HepG2 (cell line): Measurements from ENCODE around the gene GNPAT. TPM values are rescaled to one million over a fixed set of nuclear protein-coding genes. Genes with fewer than 3 reads are reported as not detected.
A peak's percentile ranks its signal among the peaks of the same experiment; 100 is the strongest.

Experiments used
- ATAC-seq: fragments of 200-7000 bp; cut with Tn5 transposase; 3 replicates; pipeline ENCODE4 v1.9.1; 2020; ENCODE audit warnings: mild to moderate bottlenecking, moderate library complexity
- BruUV-seq: library from RNA; stranded (reverse); fragments of 400-500 nt; replicated peaks from 2 replicates; lab custom pipeline; 2021; lab: Mats Ljungman, UMichigan
- CTCF ChIA-PET: fragments of 300-600 bp; formaldehyde crosslinking; extraction: SDS; loops from one replicate; lab custom pipeline; 2021; ENCODE audit warnings: low total read pairs, inconsistent platforms, low intra/inter-chr PET ratio; lab: Yijun Ruan, JAX
- POLR2A ChIA-PET: fragments of 350-600 bp; sonication (Branson Sonifier 250); formaldehyde crosslinking; loops from one replicate; lab custom pipeline; 2020; ENCODE audit warnings: antibody characterized with exemption, inconsistent platforms; lab: Yijun Ruan, JAX
- DNase-seq: peaks from one replicate; pipeline ENCODE4 v3.0.0-alpha.2; 2015; ENCODE audit warnings: low spot score
- FAIRE-seq: peaks from 3 replicates; lab custom pipeline; 2011; peaks lifted over from hg19 to GRCh38; lab: Jason Lieb, UNC
- H2AFZ ChIP-seq: one replicate; pipeline ENCODE4 v1.6.1; 2011; ENCODE audit warnings: low read length, inconsistent platforms
- H3K27ac ChIP-seq: fragments of 300-600 bp; 3 replicates; pipeline ENCODE4 v1.8.0; 2011; ENCODE audit warnings: mixed run types, mild to moderate bottlenecking, mixed read lengths, low read length, inconsistent platforms; ENCODE audit not compliant: insufficient read depth; ENCODE audit errors: extremely low read length
- H3K27me3 ChIP-seq, 2 experiments: fragments of 200-600 bp in 1 of 2; 2 replicates in 1 of 2; 3 replicates in 1 of 2; pipeline versions ENCODE4 v1.6.0 to v1.8.0; 2011; ENCODE audit warnings: low read length in 2 of 2, mild to moderate bottlenecking in 2 of 2, moderate library complexity in 2 of 2, inconsistent platforms in 1 of 2; ENCODE audit not compliant: insufficient read depth in 2 of 2, control insufficient read depth in 1 of 2
- H3K36me3 ChIP-seq, 2 experiments: fragments of 200-600 bp in 1 of 2; replicated peaks in 1 of 2; 2 replicates in 1 of 2; 3 replicates in 1 of 2; pipeline versions ENCODE4 v1.5.1 to v1.8.0; 2011; ENCODE audit warnings: low read length in 2 of 2, inconsistent platforms in 1 of 2; ENCODE audit not compliant: insufficient read depth in 2 of 2, control insufficient read depth in 1 of 2
- H3K4me1 ChIP-seq: 2 replicates; pipeline ENCODE4 v1.5.1; 2012; ENCODE audit warnings: low read length, inconsistent platforms; ENCODE audit not compliant: insufficient read depth
- H3K4me2 ChIP-seq: 2 replicates; pipeline ENCODE4 v1.6.0; 2011; ENCODE audit warnings: low read depth, low read length, inconsistent platforms
- H3K4me3 ChIP-seq, 3 experiments: fragments of 200-600 bp in 1 of 3; sonication (generic), shearing (Covaris generic) in 1 of 3; replicated peaks in 1 of 3; 2 replicates each; pipeline ENCODE4 v1.5.1; 2011 to 2016; ENCODE audit warnings: low read length in 3 of 3, inconsistent platforms in 2 of 3, low read depth in 2 of 3, mild to moderate bottlenecking in 2 of 3, control low read depth in 1 of 3, mixed read lengths in 1 of 3; ENCODE audit not compliant: insufficient read depth in 1 of 3
- H3K79me2 ChIP-seq: one replicate; pipeline ENCODE4 v1.6.1; 2011; ENCODE audit warnings: low read length, inconsistent platforms; ENCODE audit not compliant: insufficient read depth
- H3K9ac ChIP-seq: 2 replicates; pipeline ENCODE4 v1.6.0; 2011; ENCODE audit warnings: mild to moderate bottlenecking, low read depth, low read length, inconsistent platforms; ENCODE audit not compliant: insufficient read depth
- H3K9me3 ChIP-seq: 2 replicates; pipeline ENCODE4 v1.5.1; 2012; ENCODE audit warnings: mild to moderate bottlenecking, low read length
- H4K20me1 ChIP-seq: 2 replicates; pipeline ENCODE4 v1.6.0; 2011; ENCODE audit warnings: inconsistent platforms, mild to moderate bottlenecking, low read length, moderate library complexity; ENCODE audit not compliant: insufficient read depth
- CAMTA2 ChIP-seq: sonication (generic); formaldehyde crosslinking; IDR thresholded peaks from 2 replicates; pipeline ENCODE4 v1.4.0; 2020; ENCODE audit warnings: mild to moderate bottlenecking, missing genetic modification reagents, borderline replicate concordance
- GATA4 ChIP-seq: sonication (generic); IDR thresholded peaks from 2 replicates; pipeline ENCODE4 v1.6.1; 2016; ENCODE audit warnings: antibody characterized with exemption, low read depth, borderline replicate concordance
- KLF9 ChIP-seq: IDR thresholded peaks from 2 replicates; pipeline ENCODE4 v1.6.1; 2016; ENCODE audit warnings: low read depth
- PHB2 ChIP-seq: fragments of 450-650 bp; IDR thresholded peaks from 2 replicates; pipeline ENCODE4 v1.6.1; 2018; ENCODE audit not compliant: partially characterized antibody
- ZBTB38 ChIP-seq: sonication (generic); formaldehyde crosslinking; IDR thresholded peaks from 2 replicates; pipeline ENCODE4 v1.5.1; 2020; ENCODE audit warnings: mild to moderate bottlenecking, missing genetic modification reagents
- ZNF333 ChIP-seq: sonication (generic); formaldehyde crosslinking; IDR thresholded peaks from 2 replicates; pipeline ENCODE4 v1.4.0; 2020; ENCODE audit warnings: mild to moderate bottlenecking, missing genetic modification reagents, borderline replicate concordance
- ZNF430 ChIP-seq: sonication (generic); formaldehyde crosslinking; IDR thresholded peaks from 2 replicates; pipeline ENCODE4 v1.9.0; 2021; ENCODE audit warnings: mild to moderate bottlenecking, missing genetic modification reagents
- ZNF563 ChIP-seq: sonication (generic); formaldehyde crosslinking; IDR thresholded peaks from 2 replicates; pipeline ENCODE4 v1.8.0; 2022; ENCODE audit warnings: mild to moderate bottlenecking, moderate library complexity, missing genetic modification reagents
- ZNF790 ChIP-seq: sonication (generic); formaldehyde crosslinking; IDR thresholded peaks from 2 replicates; pipeline ENCODE4 v1.8.0; 2022; ENCODE audit warnings: missing genetic modification reagents, mild to moderate bottlenecking, borderline replicate concordance
- ZNF878 ChIP-seq: sonication (generic); formaldehyde crosslinking; IDR thresholded peaks from 2 replicates; pipeline ENCODE4 v1.8.1; 2023; ENCODE audit warnings: mild to moderate bottlenecking, missing genetic modification reagents, moderate library complexity
- WGBS: methylation state at CpG from one replicate; pipeline ENCODE4 v1.1.6; 2017; ENCODE audit warnings: low lambda C conversion rate; 5-methylcytosine and 5-hydroxymethylcytosine counted together
- in situ Hi-C: cut with HindIII; loops from 2 replicates; pipeline ENCODE4 v1.10.0; 2017; ENCODE audit warnings: low pct_unique_long_range_greater_than_20kb; ENCODE audit not compliant: extremely low pct_ligation_motif_present
- intact Hi-C: fragments of 100-400 bp; cut with micrococcal nuclease; formaldehyde crosslinking; loops from one replicate; pipeline ENCODE4 v1.10.0; 2022; ENCODE audit not compliant: unreplicated experiment
- polyA plus RNA-seq, 8 experiments: library from polyadenylated mRNA; depleted of rRNA in 3 of 8; stranded (reverse) in 7 of 8; unstranded in 1 of 8; fragments of >200 nt; fragmentation: Illumina TruSeq in 4 of 8; extraction: Trizol in 4 of 8; gene quantifications; 2 replicates each; pipeline versions ENCODE4 v1.2.1 to v1.2.3, GENCODE V29; 2011 to 2016; ENCODE audit warnings: low read depth in 4 of 8, missing spikeins in 1 of 8, mixed read lengths in 1 of 8; ENCODE audit not compliant: insufficient read depth in 1 of 8
- total RNA-seq, 5 experiments: library from RNA; depleted of rRNA; stranded (reverse); fragments of >200 nt; fragmentation: Illumina TruSeq; extraction: Trizol; gene quantifications; 2 replicates each; pipeline ENCODE4 v1.2.3, GENCODE V29; 2016; ENCODE audit warnings: low read depth in 1 of 5
- TF ChIP-seq, protein P1 (sequence below): IDR thresholded peaks from 2 replicates; pipeline ENCODE4 v1.6.1; 2012; ENCODE audit warnings: low read depth, low read length, improper control_type of control experiment
- TF ChIP-seq, protein P2 (sequence below): sonication (generic); formaldehyde crosslinking; IDR thresholded peaks from 2 replicates; pipeline ENCODE4 v1.9.0; 2022; ENCODE audit warnings: low read depth, missing genetic modification reagents
- TF ChIP-seq, protein P3 (sequence below): sonication (generic); formaldehyde crosslinking; IDR thresholded peaks from 2 replicates; pipeline ENCODE4 v1.4.0; 2020; ENCODE audit warnings: missing genetic modification reagents

Gene GNPAT
- total and polyA plus RNA-seq, 2 of the 13 experiments (the other 11 are each of a cell fraction or from before 2014, with no cell fraction given) = 58.3 to 114 TPM

DNA sequence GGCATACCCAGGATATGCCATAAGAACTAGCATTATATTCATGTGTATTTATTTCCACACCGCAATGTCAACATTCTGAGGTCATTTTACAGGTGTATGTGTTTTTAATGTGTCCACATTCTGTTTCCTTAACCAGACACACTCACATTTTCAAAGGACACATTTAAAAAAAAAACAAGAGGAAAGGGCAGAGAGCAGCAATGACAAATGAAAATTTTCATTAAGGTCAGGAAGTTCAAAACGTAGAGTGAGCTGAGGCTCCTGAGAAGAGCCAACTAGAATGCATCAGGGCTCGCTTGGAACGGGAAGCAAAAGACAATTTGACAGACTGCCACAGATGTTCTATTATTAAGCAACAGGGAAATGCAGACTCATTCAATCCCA, 4.8 kb upstream of the GNPAT start (continued):
- no peak for TF ChIP-seq ZNF333 (CRISPR knock-in tag)
- TF ChIP-seq ZNF430 (CRISPR knock-in tag) = no peak
- no peak for TF ChIP-seq CAMTA2
- TF ChIP-seq, protein P1, sequence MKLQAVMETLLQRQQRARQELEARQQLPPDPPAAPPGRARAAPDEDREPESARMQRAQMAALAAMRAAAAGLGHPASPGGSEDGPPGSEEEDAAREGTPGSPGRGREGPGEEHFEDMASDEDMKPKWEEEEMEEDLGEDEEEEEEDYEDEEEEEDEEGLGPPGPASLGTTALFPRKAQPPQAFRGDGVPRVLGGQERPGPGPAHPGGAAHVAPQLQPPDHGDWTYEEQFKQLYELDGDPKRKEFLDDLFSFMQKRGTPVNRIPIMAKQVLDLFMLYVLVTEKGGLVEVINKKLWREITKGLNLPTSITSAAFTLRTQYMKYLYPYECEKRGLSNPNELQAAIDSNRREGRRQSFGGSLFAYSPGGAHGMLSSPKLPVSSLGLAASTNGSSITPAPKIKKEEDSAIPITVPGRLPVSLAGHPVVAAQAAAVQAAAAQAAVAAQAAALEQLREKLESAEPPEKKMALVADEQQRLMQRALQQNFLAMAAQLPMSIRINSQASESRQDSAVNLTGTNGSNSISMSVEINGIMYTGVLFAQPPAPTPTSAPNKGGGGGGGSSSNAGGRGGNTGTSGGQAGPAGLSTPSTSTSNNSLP = peak; percentile 86
- TF ChIP-seq GATA4 = peak; percentile 40; the same call in 1 of the 2 replicates
- no peak for TF ChIP-seq PHB2
- no peak for TF ChIP-seq KLF9 (CRISPR knock-in tag)
- TF ChIP-seq ZNF563 (CRISPR knock-in tag) = no peak
- TF ChIP-seq, protein P2, sequence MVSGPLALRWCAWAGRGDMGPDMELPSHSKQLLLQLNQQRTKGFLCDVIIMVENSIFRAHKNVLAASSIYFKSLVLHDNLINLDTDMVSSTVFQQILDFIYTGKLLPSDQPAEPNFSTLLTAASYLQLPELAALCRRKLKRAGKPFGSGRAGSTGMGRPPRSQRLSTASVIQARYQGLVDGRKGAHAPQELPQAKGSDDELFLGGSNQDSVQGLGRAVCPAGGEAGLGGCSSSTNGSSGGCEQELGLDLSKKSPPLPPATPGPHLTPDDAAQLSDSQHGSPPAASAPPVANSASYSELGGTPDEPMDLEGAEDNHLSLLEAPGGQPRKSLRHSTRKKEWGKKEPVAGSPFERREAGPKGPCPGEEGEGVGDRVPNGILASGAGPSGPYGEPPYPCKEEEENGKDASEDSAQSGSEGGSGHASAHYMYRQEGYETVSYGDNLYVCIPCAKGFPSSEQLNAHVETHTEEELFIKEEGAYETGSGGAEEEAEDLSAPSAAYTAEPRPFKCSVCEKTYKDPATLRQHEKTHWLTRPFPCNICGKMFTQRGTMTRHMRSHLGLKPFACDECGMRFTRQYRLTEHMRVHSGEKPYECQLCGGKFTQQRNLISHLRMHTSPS (CRISPR knock-in tag) = no peak
- no peak for TF ChIP-seq ZNF790 (CRISPR knock-in tag)

DNA sequence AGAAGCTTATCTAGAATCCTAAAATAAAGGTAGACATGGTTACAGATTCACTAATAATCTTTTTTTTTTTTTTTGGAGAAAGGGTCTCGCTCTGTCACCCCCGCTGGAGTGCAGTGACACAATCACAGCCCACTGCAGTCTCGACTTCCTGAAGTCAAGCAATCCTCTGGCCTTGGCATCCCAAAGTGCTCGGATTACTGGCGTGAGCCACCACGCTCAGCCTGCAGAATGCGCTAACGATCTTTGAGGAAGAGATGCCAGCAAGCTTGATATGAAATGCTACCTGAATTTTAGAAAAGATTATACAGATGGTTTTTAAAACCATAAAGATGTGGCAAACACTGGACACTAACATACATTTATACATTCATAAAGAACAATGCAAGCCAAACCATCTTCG, 4.1 kb upstream of the GNPAT start:
- intact Hi-C loops = no loop called here
- peaks cover 83% of the 10 kb centered on the region for H3K4me1 ChIP-seq

More for the DNA sequence above, 4.1 kb upstream of the GNPAT start:
- no peak for ATAC-seq
- peak overlapping the region; percentile 98 for H3K27ac ChIP-seq
- H3K9ac ChIP-seq = peak overlapping the region; percentile 58
- no peak overlapping the region for H2AFZ ChIP-seq
- TF ChIP-seq, protein P3, sequence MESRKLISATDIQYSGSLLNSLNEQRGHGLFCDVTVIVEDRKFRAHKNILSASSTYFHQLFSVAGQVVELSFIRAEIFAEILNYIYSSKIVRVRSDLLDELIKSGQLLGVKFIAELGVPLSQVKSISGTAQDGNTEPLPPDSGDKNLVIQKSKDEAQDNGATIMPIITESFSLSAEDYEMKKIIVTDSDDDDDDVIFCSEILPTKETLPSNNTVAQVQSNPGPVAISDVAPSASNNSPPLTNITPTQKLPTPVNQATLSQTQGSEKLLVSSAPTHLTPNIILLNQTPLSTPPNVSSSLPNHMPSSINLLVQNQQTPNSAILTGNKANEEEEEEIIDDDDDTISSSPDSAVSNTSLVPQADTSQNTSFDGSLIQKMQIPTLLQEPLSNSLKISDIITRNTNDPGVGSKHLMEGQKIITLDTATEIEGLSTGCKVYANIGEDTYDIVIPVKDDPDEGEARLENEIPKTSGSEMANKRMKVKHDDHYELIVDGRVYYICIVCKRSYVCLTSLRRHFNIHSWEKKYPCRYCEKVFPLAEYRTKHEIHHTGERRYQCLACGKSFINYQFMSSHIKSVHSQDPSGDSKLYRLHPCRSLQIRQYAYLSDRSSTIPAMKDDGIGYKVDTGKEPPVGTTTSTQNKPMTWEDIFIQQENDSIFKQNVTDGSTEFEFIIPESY (CRISPR knock-in tag) = peak; percentile 46; the same call in 1 of the 2 replicates
- TF ChIP-seq ZNF878 (CRISPR knock-in tag) (no peak), ZBTB38 (CRISPR knock-in tag) (peak; percentile 59; the same call in 1 of the 2 replicates)
- TF ChIP-seq, all 625 proteins: peak for 2
- H3K27me3 ChIP-seq = no peaks in the 10 kb centered on the region; a peak in 1 of 5 replicates
- H3K79me2 ChIP-seq = peaks cover 42% of the 10 kb centered on the region
- H3K4me2 ChIP-seq = peak overlapping the region; percentile 59
- H3K4me3 ChIP-seq = no peak overlapping the region
- H3K36me3 ChIP-seq = peaks cover 0 to 3% of the 10 kb centered on the region in 2 experiments; a peak in 3 of 5 replicates
- BruUV-seq = no TSS peak
- in situ Hi-C loops = no loop called here
- no peaks in the 10 kb centered on the region for H3K9me3 ChIP-seq
- DNase-seq = no peak
- CTCF ChIA-PET = no interaction called here
- H4K20me1 ChIP-seq = no peaks in the 10 kb centered on the region; the same call in 1 of the 2 replicates
- POLR2A ChIA-PET = interaction anchor here (1.4 kb wide), 1 partner anchor 523 kb away, joined by 3 read pairs; the partner anchor contains the start of gene AGT
- WGBS = 93% methylated on average over 9 of the region's 9 CpGs
- FAIRE-seq = no peak
